Measurements from ENCODE around the gene BCL2.

DNA sequence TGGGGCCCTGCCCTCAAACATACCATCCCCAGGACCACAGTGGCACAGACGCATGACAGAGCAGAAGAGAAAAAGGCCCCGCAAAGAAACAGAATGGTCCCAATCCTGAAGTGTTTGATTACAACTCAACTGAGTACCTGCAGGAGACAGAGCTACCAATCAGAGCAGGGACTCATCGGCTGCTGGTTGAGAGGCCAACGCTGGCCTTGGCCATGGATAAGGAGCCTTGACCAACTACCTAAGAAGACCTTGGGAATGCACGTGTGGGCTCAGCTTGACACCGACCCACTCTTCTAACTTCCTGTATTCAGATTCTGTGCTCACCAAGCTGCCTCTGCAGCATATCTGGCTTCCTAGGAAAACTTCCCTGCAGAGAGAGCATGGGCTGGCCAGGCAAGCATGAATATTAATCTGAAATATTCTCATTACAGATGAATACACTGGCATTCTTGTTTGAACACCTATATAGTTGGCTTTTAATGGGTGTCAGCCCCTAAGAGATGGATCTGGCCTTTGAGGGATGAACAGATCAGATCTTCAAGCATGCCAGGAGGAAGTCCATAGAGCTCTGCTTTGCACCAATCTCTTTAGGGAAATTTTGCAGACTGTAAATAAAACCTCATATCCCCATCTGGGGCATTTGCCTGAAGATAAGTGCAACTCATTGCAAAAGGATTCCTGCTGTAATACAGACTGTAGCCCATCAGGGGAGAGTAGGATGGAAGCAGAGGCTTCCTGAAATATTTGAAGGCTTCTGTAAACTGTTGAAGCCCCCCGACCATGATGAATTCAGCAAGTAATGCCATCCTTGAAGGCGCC is 135.4 kb downstream of the BCL2 start:
- TF ChIP-seq, protein P1, sequence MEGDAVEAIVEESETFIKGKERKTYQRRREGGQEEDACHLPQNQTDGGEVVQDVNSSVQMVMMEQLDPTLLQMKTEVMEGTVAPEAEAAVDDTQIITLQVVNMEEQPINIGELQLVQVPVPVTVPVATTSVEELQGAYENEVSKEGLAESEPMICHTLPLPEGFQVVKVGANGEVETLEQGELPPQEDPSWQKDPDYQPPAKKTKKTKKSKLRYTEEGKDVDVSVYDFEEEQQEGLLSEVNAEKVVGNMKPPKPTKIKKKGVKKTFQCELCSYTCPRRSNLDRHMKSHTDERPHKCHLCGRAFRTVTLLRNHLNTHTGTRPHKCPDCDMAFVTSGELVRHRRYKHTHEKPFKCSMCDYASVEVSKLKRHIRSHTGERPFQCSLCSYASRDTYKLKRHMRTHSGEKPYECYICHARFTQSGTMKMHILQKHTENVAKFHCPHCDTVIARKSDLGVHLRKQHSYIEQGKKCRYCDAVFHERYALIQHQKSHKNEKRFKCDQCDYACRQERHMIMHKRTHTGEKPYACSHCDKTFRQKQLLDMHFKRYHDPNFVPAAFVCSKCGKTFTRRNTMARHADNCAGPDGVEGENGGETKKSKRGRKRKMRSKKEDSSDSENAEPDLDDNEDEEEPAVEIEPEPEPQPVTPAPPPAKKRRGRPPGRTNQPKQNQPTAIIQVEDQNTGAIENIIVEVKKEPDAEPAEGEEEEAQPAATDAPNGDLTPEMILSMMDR (conservative IDR thresholded peaks at IDR 0.05; ENCODE audit: low read depth, low read length), result no peak
- TF ChIP-seq EZH2 (IDR thresholded peaks at IDR 0.05; ENCODE audit: low read length, unreplicated experiment) (no peak), EZH2phosphoT487 (IDR thresholded peaks at IDR 0.05; ENCODE audit: borderline replicate concordance, low read length) (no peak)
